PC-3 (cell line): ENCODE results near the gene RPL3.

ENCODE experiments used
- CTCF ChIP-seq: fragments of 300-600 bp; sonication (generic); conservative IDR thresholded peaks from 2 replicates; pipeline ENCODE4 v1.5.1; 2017; ENCODE audit warnings: antibody characterized with exemption, low read depth, mild to moderate bottlenecking, low read length
- EZH2 ChIP-seq: fragments of 300-600 bp; sonication (generic); IDR thresholded peaks from one replicate; pipeline ENCODE4 v1.6.1; 2017; ENCODE audit warnings: antibody characterized with exemption, mild to moderate bottlenecking, low read length; ENCODE audit not compliant: unreplicated experiment

DNA sequence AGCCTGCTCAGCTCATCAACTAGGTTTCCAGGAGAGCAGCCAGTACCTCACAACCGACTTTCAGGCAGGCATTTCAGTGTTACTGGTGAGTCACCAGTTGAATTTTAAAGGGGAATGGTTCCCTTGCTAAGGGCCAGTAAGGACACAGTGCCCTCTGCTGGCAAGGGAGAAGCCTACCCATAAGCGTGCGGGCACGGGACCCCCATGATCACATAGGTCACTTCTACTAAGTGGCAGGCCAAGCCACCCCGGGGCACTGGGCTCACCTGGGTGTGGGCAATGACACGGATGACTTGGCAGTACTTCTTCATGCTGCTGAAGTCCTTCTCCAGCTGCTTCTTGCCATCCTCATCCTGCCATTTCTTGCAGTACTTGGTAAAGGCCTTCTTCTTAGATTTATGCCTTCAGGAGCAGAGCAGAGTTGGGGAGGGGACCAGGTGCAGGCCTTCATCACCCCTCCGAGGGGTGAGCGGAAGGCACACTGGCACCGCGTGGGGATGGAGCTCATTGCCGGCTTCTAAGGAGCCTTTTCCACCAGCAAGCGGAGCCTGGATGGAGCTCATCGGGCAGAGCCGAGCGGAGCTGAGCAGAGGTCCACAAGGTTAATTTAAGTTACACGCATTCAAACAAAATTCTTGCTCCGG is 2.9 kb downstream of the RPL3 start:
- TF ChIP-seq CTCF (peak; percentile 79), EZH2 (no peak)
